Esophagus muscularis mucosa (tissue), 3 donors: ENCODE data around the gene CDC23.

ENCODE experiments used
- POLR2A ChIP-seq: fragments of 450-650 bp; IDR thresholded peaks from one replicate; pipeline ENCODE4 v1.6.1; 2017; ENCODE audit warnings: antibody characterized with exemption, moderate library complexity, mild to moderate bottlenecking, low read depth
- POLR2AphosphoS5 ChIP-seq, 2 donors: sonication (generic); formaldehyde crosslinking; IDR thresholded peaks; one replicate each; pipeline ENCODE4 v1.6.1; 2017; ENCODE audit warnings: antibody characterized with exemption in 2 of 2
- TF ChIP-seq, protein P1 (sequence below), 3 experiments: fragments of 200-600 bp in 2 of 3; fragments of 450-650 bp in 1 of 3; sonication (generic) in 2 of 3; IDR thresholded peaks; one replicate each; pipeline ENCODE4 v1.5.1; 2017 to 2019; ENCODE audit warnings: antibody characterized with exemption in 3 of 3, mild to moderate bottlenecking in 2 of 3, moderate library complexity in 1 of 3

- TF ChIP-seq, protein P1, sequence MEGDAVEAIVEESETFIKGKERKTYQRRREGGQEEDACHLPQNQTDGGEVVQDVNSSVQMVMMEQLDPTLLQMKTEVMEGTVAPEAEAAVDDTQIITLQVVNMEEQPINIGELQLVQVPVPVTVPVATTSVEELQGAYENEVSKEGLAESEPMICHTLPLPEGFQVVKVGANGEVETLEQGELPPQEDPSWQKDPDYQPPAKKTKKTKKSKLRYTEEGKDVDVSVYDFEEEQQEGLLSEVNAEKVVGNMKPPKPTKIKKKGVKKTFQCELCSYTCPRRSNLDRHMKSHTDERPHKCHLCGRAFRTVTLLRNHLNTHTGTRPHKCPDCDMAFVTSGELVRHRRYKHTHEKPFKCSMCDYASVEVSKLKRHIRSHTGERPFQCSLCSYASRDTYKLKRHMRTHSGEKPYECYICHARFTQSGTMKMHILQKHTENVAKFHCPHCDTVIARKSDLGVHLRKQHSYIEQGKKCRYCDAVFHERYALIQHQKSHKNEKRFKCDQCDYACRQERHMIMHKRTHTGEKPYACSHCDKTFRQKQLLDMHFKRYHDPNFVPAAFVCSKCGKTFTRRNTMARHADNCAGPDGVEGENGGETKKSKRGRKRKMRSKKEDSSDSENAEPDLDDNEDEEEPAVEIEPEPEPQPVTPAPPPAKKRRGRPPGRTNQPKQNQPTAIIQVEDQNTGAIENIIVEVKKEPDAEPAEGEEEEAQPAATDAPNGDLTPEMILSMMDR (IDR thresholded peaks at IDR 0.05), result no peak
- no peak for TF ChIP-seq POLR2AphosphoS5 (IDR thresholded peaks at IDR 0.05)
- TF ChIP-seq POLR2A, result no peak
Measured at GRCh38 chr5:138246334-138246733, 33.2 kb upstream of the CDC23 start.
